ENCODE results near the gene SCN2B.

Gene SCN2B

DNA sequence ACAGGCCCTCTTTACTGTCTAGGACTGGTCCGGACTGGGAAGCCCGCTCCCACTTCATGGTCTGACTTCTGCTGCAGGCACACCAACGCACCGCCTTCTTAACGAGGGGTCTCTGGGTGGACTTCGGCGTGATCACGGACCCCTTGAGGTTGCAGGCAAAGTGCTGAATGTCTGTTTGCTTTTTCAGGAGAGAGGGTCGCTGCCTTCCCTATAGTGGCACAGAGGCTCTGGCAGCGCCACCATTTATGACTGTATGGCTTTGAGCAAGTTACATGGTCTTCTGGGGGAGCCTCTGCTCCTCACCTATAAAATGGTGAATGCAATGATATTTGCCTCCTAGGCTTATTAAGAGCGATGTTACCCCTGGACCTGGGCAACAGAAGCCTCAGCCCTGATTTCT is 22.5 kb downstream of the SCN2B start:
- no peak for DNase-seq (ENCODE audit: low spot score)

DNA sequence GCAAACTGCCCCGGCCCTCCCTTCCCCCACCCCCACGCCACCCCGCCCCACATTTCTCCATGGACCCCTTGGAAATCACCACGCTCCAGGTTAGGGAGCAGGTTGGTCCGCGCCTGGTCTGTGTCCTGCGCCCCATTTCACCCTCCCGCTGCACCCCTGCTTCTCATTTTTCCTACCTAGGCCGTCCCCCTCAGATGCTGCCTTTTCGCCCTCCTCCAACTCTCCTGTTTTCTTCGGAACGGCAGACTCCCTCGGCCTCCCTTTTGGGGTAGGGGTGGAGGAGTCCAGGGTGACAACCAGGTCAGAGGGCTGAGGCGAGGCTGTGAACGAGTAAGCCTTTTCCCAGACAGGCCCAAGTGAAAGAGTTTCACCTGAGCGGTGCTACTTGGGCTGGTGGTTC is 22.9 kb downstream of the SCN2B start:
- DNase-seq (ENCODE audit: low spot score): no peak

DNA sequence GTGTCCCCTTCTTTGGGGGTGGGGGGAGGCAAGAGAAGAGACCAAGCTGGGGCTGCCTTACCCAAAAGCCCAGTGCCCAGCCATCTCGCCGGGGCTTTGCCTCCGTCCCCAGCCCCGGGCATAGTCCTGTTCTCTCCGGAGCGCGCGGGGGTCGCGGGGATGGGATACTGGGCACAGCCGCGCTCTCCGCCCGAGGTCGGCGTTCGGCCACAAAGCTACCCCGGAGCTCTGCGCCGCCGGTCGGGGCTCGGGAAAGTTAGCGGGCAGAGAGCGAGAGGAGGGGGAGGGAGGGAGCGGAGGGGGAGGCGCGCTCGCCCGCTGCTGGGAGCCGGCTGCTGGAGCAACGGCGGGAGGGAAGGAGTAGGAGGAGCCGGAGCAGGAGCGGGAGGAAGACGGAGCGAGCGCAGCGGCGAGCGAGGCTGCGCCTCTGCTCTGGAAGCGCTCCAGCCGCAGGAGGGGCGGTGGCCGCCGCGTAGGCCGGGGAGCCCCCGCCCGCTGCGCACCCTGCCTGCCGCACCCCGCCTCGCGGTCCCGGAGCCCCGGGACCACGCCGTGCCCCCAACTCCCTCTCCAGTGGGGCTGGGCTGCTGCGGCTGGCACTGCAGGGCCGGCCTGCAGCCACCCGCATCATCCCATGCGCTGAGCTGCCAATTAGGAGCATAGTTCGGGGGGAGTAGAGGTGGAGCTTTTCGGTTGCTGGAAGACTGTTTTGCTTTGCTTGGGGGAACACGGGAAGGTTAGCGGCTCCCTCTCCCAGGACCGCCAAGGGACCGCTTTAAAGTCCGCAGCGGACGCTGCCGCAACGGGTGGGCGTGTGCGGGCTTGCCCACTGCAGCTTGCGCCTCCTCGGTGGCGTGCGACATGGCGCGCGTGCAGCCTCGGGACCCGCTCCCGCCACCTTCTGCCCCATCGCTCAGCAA is 23.6 kb downstream of the SCN2B start, which contains the start of gene SCN4B:
SCN4B (minus strand) TSS at position 272 of the 920 bp plus-strand sequence; CDS start at position 122, 150 bp downstream.
- DNase-seq (ENCODE audit: low spot score): peak; percentile 66

DNA sequence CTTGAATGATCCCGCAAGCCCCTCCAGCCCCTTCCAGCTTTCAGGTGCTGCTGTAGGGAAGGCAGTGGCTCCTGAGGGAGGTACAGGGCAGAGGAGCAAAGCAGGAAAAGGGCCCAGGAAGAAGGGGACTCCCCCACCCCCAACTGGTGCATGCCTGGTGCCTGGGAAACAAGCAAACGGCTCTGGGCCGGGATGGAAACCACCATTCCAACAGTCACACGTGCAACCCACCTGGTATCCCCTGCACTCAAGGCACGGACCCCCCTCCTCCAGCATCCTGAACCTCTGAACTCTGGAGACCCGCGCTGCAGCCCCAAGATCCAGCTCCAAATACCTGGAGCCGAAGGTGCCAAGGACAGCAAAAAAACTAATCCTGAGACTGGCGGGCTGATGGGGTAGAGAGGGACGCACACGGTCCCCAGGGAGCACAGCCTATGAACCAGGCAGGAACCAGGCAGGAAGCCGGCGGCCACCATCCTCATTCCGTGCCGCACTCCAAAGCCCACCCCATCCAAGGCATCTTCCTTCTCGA is 24.4 kb downstream of the SCN2B start:
- no peak for DNase-seq (ENCODE audit: low spot score)

DNA sequence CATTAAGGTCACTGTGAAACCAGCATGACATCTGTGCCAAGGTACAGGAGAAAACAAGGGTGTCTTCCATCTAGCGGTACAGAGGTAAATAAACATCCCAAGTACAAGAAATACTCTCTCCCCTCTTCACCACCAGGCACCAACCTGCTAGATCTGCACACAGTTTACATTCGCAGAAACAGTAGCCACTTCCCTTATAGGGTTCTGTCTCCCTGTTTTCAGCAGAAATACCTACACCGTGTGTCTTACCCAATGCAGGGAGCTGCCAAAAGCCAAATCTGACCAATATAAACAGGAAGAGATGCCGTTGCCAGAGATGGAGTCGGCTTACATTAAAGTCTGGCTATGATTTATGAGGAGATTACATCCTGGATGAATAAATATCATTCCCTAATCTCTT is 25.0 kb downstream of the SCN2B start:
- no peak for DNase-seq (ENCODE audit: low spot score)

DNA sequence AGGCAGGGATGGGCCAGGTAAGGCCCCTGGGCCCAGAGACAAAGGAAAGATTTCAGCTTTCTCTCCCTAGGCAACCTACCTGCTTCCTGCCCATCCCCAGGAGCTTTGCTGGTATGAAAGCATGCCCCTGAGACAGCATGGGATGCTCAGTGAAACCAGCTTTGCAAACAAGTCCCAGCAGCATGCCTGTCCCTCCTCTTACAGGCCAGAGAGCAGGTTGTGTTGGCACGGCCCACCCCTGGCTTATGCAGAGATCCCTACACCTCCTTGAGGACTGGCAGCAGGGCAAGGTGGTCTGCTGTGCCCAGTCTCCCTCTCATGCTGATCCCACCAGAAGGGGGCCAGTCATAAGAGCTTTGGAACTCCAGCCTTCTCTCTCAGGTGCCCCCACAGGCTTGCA is 26.9 kb downstream of the SCN2B start:
- no peak for DNase-seq (ENCODE audit: low spot score)

DNA sequence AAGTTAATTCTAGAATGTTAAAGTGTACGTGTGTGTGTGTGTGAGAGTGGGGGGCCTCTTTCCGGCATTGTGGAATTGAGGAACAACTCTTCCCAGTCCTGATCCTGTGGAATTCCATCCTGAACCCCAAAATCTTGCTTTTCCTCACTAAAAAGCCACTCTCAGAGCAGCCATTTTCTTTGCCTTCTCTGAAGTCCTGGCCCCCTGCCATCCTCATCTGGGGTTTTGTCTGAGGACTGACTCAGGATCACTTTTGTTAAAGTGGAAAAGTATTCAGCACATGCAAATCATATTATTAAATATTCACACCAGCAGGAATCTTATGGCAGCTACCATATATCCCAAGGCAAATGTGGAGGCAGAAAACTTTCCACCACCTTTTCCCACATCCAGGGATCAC is 27.6 kb downstream of the SCN2B start:
- no peak for DNase-seq (ENCODE audit: low spot score)

DNA sequence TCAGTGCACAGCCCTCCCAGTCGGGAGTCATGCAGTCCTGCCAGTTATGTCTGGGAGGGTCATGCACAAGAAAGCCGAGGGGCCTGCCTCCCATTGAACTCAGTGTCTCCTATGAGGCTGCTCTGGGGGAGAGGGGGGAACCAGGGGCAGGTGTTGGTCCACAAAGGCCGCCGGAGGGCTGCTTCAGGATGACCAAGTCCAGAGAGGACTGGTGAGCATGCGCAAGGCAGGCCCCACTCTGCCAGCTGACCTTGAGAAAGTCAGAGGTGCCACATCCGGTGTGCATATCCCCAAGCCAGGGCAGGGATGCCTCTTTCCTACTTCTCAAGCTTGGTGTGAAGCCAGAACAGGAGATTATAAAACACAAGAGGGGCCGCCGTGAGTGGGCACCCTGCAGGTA is 28.2 kb downstream of the SCN2B start:
- no peak for DNase-seq (ENCODE audit: low spot score)

DNA sequence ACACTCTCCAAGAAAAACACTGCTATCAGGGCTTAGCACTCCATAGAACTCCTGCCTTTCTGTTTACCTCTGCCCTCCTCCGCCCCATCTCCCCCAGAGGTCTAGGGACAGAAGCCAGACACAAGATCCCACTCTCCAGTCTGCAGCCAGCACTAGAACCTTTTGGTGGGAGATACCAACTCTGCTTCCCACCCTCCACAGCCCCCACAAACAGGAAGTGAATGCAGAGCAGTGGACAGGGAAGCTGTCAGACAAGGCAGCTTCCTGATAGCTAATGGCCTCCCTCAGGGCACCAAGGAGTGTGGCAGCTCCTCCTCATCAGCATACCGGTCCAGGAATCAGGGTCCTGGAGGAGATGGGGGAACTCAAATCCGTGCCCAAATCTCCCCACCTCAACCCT is 28.9 kb downstream of the SCN2B start:
- no peak for DNase-seq (ENCODE audit: low spot score)

DNA sequence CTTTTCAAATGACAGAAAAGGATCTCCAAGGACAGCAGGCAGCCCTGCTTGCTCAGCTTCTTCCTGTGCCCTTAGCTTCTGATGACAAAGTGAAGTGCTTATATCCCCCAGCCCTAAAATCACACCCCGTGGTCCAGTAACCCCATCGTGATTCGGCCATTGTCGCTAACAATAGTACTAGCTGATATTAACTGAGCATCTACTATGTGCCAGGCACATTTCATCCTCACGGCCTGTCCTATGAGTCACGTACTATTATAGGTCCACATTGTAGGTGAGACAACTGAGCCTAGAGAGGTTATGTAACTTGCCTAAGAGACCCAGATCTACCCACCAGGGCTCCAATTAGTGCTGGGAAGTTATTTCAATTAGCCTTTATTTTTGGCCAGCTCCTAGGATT is 29.9 kb downstream of the SCN2B start:
- no peak for DNase-seq (ENCODE audit: low spot score)

DNA sequence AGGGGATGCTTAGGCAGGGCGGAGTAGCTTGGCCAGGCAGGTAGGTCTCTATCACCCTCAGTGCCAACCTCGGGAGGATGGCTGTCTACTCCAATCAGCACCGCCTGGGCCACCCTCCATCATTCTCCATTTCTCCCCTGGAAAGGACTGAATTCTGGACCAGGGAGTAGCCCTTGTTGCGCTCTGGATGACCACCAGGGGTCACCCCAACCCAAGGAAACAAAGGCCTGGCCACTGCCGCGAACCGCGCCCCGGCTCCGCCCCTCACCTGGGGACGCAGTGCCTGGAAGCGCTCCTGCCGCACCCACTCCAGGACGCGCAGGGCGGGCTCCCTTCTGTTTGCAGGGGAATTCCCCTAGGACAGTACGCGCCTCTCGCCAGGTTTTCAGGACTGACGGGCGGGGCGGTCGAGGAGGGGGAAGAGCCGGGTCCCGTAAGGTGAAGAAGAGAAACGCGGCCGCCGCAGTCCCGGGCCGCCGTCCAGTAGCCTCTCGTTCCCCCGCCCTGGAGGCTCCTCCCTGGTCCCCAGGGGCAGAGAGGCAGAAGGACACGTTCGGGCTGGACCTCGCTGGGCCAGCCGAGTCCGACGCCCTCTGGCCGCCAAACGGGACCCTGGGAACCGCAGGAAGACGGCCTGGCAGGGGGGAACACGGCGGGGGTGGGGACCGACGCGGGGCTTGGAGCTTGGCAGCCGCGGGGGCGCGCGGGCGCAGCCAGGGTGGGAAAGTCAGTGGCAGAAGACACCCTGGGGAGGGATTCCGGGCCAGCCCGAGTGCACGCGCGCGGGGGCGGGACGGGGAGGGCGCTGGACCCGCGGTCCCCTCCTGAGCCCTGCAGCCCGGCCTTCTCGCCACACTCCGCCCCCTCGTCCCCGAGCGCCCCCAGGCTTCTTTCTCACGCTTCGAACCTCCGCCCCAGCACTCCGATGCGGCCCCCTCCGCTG is 30.9 kb downstream of the SCN2B start:
- peak; percentile 89 for DNase-seq (ENCODE audit: low spot score)

DNA sequence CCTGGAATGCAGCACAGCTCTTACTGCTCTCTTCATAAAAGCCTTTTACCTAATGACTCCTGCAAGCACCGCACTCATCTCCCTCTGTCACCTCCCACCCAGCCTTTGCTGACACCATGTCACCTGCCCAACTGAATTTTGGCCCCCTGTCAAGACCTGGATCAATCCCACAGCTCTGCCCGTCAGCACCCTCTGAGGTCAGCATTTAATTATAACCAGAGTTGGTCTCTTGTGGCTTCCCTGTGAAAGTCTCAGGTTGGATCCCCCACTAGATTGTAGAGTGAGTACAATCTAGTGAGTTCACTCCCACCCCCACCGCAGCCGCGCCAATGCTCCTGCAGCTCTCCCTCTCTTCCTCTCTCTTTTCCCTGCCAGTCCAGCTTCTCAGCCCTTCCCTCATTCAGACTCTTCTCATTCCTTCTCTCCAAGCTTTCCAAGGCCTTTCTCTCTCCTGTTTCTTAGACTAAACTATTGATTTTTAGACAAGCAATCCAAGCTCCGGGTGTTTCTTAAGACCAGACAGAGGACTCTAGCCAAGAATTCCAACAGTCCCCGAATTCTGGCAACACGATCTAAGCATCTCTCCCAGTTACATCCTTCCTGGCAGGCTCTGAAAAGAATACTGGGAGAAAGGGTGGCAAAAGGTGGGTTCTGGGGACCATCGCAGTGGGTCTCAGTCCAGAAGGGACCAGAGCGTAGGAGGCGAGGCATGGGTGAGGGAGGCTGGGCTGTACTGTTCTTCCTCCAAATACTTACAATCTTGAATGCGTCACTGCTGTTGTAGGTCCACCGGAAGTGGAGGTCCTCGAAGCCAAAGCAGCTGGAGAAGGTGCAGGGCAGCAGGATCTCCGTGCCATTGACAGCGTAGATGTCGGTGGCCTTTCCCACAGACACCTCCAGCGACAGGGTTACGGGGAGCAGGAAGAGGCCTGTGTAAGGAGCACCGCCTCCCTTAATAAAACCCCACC is 31.9 kb downstream of the SCN2B start:
- no peak for DNase-seq (ENCODE audit: low spot score)

DNA sequence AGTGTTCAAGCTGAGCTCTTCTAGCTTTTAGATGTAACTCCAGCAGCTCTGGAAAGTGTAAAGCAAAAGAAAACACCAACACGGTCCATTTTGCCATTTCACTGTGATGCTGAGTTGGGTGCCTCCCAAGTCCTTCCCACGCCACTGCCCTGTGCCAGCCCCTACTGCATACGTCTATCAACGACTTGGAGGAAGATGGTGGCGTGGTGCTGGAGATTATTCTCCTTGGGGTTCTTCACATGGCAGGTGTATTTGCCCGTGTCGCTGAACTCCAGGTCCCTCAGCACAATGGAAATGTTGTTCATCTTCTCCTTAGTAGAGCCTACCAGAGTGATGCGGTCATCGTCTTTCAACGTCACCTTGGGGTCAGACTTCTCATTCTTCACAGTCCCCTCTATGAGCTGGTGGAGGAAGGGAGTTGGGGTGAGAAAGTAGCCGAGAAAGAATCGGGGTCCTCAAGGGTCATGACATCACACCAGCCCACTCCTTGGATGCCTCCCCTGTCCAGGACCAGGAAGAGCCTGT is 32.7 kb downstream of the SCN2B start:
- no peak for DNase-seq (ENCODE audit: low spot score)

DNA sequence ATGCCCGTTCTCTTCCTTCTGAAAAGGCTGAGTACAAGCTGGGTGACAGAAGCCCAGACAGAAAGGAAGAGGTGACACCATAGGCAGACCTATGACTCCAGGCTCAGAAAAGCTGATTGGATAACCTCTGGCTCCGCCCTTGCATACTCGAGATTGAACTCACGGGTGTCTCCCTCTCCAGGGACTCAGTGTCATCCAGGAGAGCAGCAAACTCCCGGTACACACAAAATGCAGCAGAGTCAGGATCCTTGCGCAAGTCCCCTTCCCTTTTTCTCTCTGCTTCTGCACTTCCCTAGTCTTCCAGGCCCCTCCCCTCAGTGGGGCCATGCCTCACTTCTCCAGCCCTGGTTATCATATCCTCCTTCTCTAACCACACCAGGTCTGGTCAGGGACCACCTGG is 33.6 kb downstream of the SCN2B start:
- no peak for DNase-seq (ENCODE audit: low spot score)

DNA sequence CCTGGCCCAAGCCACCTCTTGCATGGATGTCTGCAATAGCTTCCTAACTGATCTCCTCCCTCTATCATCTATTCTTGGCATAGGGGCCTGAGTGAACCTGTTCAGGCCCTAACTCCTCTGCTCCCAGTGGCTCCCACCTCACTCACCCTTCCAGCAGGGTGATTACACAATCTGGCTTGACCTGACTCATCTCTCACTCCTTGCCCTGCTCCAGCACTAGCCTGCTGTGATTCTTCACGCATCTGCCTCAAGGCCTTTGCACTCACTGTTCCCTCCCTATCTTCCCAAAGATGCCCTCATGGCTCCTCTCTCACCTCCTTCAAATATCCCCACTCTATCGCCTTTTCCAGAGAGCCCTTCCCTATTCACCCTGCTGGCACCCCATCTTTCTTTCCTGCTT is 34.4 kb downstream of the SCN2B start:
- DNase-seq (ENCODE audit: low spot score): no peak

DNA sequence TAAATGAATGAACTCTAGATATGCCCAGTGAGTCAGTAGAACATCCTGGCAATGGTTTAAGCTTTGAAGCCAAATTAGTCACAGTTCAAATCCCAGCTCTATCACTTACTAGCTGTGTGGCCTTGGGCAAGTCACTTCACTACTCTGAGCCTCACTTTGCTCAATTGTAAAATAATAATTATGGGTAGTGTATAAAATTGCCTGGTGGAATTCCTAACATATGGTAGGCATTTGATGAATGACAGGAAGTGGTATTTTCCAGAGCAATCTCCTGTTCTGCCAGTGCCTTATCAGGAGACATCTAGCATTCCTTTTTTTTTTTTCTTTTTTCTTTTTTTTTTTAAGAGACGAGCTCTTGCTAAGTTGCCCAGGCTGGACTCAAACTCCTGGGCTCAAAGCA is 36.9 kb downstream of the SCN2B start:
- DNase-seq (ENCODE audit: low spot score): no peak

DNA sequence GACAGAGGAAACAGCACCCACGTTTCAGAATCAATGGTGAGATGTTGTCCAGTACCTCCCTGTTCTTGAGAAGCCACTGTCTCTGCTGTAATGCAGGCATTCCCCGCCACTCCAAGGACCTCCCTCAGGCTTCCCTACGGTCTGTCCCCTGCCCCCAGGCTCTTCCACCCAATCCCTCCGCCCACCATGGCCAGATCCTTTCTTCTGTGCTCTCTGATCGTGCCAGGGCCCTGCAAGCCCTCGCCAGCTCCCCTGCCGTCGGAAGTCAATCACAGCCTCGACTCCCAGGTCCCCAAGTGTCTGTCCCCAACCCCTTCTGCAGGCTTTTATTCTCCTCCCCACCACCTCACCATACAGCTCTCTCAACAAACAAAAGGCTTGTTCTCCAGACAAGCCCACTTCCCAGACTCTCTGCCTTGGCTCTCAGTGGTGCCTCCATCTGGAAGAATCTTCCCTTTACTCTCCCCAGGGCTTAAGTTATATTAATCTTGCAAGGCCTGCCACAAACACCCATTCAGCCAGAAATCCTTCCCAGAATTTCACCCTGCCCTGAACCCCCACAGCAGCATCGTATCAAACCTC is 37.5 kb downstream of the SCN2B start:
- no peak for DNase-seq (ENCODE audit: low spot score)

DNA sequence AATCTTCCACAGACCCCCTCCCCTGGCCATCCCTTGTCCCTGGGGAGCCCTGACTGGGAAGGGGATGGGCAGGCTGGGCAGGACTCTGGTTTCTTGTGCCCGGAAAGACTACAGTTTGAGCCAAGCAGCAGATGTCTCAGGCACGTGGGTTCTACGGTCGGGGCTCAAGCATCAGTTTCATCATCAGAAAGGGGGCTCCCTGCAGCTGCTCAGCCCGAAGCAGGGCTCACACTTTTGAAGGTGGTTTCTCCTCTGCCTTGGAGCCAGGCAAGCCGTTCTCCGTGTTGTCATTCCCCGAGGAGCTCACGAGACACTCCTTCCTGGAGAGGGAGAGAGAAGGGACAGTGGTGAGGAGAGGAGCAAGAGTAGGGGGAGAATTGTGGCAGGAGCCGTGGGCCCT is 39.6 kb downstream of the SCN2B start:
- DNase-seq (ENCODE audit: low spot score): no peak

DNA sequence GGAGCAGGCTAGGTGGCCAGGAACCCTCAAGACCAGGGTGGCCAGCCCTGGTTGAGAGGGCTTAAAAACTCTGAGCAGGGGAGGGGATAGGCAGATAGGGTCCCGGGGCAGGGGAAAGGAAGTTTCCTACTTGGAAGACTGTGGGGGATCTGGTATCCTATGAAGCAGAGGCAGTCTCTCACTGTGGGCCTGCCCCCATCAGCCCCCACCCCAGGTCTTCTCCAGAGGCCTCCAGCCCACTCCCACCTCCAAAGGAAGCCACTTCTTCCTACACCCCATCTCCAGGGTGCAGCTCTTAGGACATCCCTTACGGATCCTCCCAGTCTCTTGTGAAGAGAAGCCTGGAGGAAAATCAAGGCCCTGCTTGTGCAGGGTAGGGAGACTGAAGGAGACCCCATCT is 40.1 kb downstream of the SCN2B start:
- DNase-seq (ENCODE audit: low spot score): no peak

DNA sequence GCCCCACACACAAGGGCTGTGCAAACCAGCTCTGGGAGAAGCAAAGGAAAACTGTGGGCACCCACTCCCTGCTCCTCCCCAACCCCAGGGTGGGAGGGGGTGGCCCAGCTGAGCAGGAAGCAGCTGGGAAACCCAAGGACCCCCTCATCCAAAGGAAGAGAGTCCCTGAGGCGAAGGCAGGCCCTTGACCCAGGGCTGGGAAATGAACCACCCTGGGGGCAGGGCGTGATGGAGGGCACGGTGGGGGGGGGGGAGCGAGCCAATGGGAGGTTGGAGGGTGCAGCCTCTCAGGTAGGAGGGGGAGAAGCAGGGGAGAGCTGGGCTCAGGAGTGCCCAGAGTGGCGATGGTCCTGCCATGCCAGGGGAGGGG is 40.7 kb downstream of the SCN2B start:
- DNase-seq (ENCODE audit: low spot score): no peak

All from hepatic stellate cell (primary cell).